Mucosa of descending colon (tissue), 3 donors: ENCODE measurements around the gene ARHGEF39. TPM values are rescaled to one million over a fixed set of nuclear protein-coding genes. Genes with fewer than 3 reads are reported as not detected.
"Not testable (repeated sequence)": the region's sequence is repeated elsewhere in the genome, so short reads cannot be mapped to it uniquely, and the experiment has no call there.

Experiments
- ATAC-seq: fragments of 200-7000 bp; cut with Tn5 transposase; one replicate; pipeline ENCODE4 v1.9.1; 2020; ENCODE audit warnings: mild to moderate bottlenecking, moderate library complexity
- DNase-seq, 3 donors: peaks; one replicate each; pipeline ENCODE4 v3.0.0-alpha.2; 2020
- H3K36me3 ChIP-seq: fragments of 200-600 bp; one replicate; pipeline ENCODE4 v1.8.0; 2021; ENCODE audit warnings: low read depth, mild to moderate bottlenecking
- H3K4me1 ChIP-seq: fragments of 200-600 bp; one replicate; pipeline ENCODE4 v1.8.0; 2021; ENCODE audit warnings: low read depth, mild to moderate bottlenecking
- H3K4me3 ChIP-seq: fragments of 200-600 bp; one replicate; pipeline ENCODE4 v1.8.0; 2021; ENCODE audit warnings: mild to moderate bottlenecking
- H3K9me3 ChIP-seq: fragments of 200-600 bp; one replicate; pipeline ENCODE4 v1.8.0; 2021; ENCODE audit warnings: mild to moderate bottlenecking
- CTCF ChIP-seq: fragments of 200-600 bp; IDR thresholded peaks from one replicate; pipeline ENCODE4 v1.8.0; 2022; ENCODE audit warnings: antibody characterized with exemption, mild to moderate bottlenecking
- intact Hi-C, 2 donors: fragments of 100-400 bp; cut with DNase I in 1 of 2; cut with micrococcal nuclease in 1 of 2; formaldehyde crosslinking; loops; one replicate each; pipeline versions ENCODE4 v1.11.0 to v1.11.1; 2022; cut with DNase I, micrococcal nuclease
- total RNA-seq, 3 donors: library from RNA; stranded (reverse); fragmentation: NEBNext Ultra II Directional in 2 of 3; extraction: Animal tissue kit (Norgen Biotek cat#: 25700) in 2 of 3; gene quantifications; one replicate each; pipeline versions ENCODE4 v1.2.1 to v1.2.4, GENCODE V29; 2021 to 2023
- donor health status: DM: no; HTN: no; CAD: no; lungs with moderate emphysema.
- donor health status: DM: no; HTN: no; CAD: no.
- donor health status: DM: no; HTN: yes; CAD: no.

Gene ARHGEF39
- total RNA-seq, 3 donors from 2014 or later, result 2.6 to 10.3 (median 6.4) TPM

- DNase-seq (no peak), ATAC-seq (no peak)
- Histone ChIP-seq H3K9me3 (no peaks in the 10 kb centered on the region), H3K4me3 (no peak overlapping the region), H3K36me3 (no peaks in the 10 kb centered on the region), H3K4me1 (no peaks in the 10 kb centered on the region)
- TF ChIP-seq CTCF, result no peak
- intact Hi-C loops, result loop anchor here in 1 of 2 donors (10.0 kb wide), 1 partner anchor 62 kb away; no protein-coding TSS in a partner anchor
These were observed 21.9 kb downstream of the ARHGEF39 start for GRCh38 chr9:35643046-35643445.

GRCh38 chr9:35641478-35641877, 23.5 kb downstream of the ARHGEF39 start:
- H3K36me3 ChIP-seq, H3K4me3 ChIP-seq, DNase-seq, H3K9me3 ChIP-seq, H3K4me1 ChIP-seq, ATAC-seq: not testable (repeated sequence)
- intact Hi-C loops, result loop anchor here in 1 of 2 donors (10.0 kb wide), 1 partner anchor 63 kb away; no protein-coding TSS in a partner anchor

GRCh38 chr9:35640431-35640830, 24.6 kb downstream of the ARHGEF39 start:
- intact Hi-C loops, result loop anchor here in 1 of 2 donors (10.0 kb wide), 1 partner anchor 64 kb away; no protein-coding TSS in a partner anchor
- not testable (repeated sequence) for H3K4me1 ChIP-seq, H3K36me3 ChIP-seq, ATAC-seq, H3K4me3 ChIP-seq, DNase-seq, H3K9me3 ChIP-seq

GRCh38 chr9:35639631-35640030, 25.4 kb downstream of the ARHGEF39 start:
- intact Hi-C loops, result loop anchor here in 1 of 2 donors (10.0 kb wide), 1 partner anchor 65 kb away; no protein-coding TSS in a partner anchor
- ATAC-seq, result no peak

GRCh38 chr9:35639225-35639624, 25.8 kb downstream of the ARHGEF39 start:
- ATAC-seq, DNase-seq, H3K36me3 ChIP-seq, H3K4me3 ChIP-seq, intact Hi-C loops, H3K9me3 ChIP-seq, H3K4me1 ChIP-seq: not testable (repeated sequence)

More at GRCh38 chr9:35639631-35640030, 25.4 kb downstream of the ARHGEF39 start:
- no peak for DNase-seq
- no peaks in the 10 kb centered on the region for H3K4me1 ChIP-seq
- no peaks in the 10 kb centered on the region for H3K9me3 ChIP-seq
- no peak overlapping the region for H3K4me3 ChIP-seq
- H3K36me3 ChIP-seq, result no peaks in the 10 kb centered on the region
- no peak for TF ChIP-seq CTCF

GRCh38 chr9:35638751-35639150, 26.2 kb downstream of the ARHGEF39 start:
- intact Hi-C loops, ATAC-seq, H3K36me3 ChIP-seq, H3K4me3 ChIP-seq, H3K9me3 ChIP-seq, H3K4me1 ChIP-seq, DNase-seq: not testable (repeated sequence)

GRCh38 chr9:35637427-35637955, 27.5 kb downstream of the ARHGEF39 start:
- H3K4me1 ChIP-seq, H3K4me3 ChIP-seq, intact Hi-C loops, H3K36me3 ChIP-seq, DNase-seq, H3K9me3 ChIP-seq, ATAC-seq: not testable (repeated sequence)

- not testable (repeated sequence) for H3K36me3 ChIP-seq, H3K4me1 ChIP-seq
These were observed 28.1 kb downstream of the ARHGEF39 start for GRCh38 chr9:35636877-35637246.

More at GRCh38 chr9:35636877-35637246, 28.1 kb downstream of the ARHGEF39 start:
- ATAC-seq, DNase-seq, H3K4me3 ChIP-seq, intact Hi-C loops, H3K9me3 ChIP-seq: not testable (repeated sequence)
